ENCODE measurements around the gene RHOA.

DNA sequence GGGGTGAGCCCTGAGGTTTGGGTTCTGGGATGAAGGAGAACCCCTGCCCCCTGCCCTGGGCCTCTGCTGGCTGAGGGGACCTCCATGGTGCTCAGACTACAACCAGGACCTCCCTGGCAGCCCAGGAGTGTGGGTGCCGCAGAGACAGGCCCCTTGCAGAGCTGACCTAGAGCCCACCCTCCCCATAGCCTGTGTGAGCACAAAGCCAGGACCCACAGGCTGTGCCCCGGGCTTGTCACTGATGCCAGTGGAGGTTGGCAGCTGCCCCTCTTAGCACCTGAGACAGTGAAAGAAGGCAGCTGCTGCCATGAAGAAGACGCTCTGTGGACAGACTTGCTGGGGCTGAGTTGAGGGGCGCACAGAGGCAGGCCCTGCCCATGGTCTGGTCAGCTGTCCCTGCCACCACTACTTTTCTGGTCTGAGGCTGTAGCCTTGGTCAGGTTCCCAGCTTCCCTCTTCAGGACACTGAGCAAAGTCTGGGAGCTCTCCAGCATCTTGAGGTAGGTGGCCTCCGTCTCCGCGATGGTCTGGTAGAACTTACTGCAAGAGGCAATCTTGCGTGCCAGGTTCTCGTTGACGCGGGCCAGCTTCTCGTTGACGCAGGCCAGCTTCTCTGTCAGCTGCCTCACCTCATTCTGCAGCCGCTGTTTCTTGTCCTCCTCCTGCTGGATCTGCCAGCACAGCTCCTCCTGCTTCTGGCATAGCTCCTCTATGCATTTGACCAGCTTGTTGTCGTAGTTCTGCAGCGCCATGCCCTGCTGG lies 94.9 kb downstream of the RHOA start:
- no peak for TF ChIP-seq EZH2 (IDR thresholded peaks at IDR 0.05; ENCODE audit: borderline replicate concordance, low read length)
- TF ChIP-seq, protein P1, sequence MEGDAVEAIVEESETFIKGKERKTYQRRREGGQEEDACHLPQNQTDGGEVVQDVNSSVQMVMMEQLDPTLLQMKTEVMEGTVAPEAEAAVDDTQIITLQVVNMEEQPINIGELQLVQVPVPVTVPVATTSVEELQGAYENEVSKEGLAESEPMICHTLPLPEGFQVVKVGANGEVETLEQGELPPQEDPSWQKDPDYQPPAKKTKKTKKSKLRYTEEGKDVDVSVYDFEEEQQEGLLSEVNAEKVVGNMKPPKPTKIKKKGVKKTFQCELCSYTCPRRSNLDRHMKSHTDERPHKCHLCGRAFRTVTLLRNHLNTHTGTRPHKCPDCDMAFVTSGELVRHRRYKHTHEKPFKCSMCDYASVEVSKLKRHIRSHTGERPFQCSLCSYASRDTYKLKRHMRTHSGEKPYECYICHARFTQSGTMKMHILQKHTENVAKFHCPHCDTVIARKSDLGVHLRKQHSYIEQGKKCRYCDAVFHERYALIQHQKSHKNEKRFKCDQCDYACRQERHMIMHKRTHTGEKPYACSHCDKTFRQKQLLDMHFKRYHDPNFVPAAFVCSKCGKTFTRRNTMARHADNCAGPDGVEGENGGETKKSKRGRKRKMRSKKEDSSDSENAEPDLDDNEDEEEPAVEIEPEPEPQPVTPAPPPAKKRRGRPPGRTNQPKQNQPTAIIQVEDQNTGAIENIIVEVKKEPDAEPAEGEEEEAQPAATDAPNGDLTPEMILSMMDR (IDR thresholded peaks at IDR 0.05; ENCODE audit: low read length), result no peak
